SIG-M5 treated with dmso at 0.1 percent for 504 hours (cell line): Measurements from ENCODE around the gene CXCL5.
"Not testable (repeated sequence)": the region's sequence is repeated elsewhere in the genome, so short reads cannot be mapped to it uniquely, and the experiment has no call there.

ENCODE experiments used
- DNase-seq: peaks from one replicate; lab custom pipeline; 2025; ENCODE audit not compliant: unreplicated experiment; lab: John Stamatoyannopoulos, UW

Gene CXCL5

DNA sequence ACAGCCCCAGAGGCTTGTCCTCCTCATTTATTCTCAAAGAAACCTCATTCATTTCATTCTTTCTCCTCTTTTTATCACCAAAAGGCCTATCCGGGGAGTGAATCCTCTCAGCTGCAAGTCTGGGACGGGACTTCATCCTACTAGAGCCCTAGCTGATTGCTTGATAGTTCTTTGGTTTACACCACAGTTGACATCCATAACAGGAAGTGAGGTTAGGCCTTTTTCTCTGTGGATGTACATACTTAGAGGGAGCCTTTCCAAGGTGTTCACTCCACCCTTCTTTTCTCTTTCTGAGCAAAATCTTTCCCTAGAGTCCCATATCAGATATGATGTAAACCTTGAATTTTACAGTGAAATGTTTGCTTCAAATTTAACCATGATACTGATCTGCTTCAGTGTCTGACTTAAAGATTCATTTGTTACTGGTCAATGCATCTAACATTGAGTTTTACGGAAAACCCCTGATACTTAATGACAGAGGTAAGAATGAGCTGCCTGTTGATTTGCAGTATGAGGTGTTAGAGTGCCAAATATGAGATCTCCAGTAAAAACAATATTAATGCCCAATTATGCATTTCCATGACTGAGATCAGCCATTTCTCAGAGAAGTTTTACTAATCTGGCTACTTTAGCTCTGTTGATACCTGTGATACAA, 16.8 kb upstream of the CXCL5 start:
- no peak for DNase-seq

DNA sequence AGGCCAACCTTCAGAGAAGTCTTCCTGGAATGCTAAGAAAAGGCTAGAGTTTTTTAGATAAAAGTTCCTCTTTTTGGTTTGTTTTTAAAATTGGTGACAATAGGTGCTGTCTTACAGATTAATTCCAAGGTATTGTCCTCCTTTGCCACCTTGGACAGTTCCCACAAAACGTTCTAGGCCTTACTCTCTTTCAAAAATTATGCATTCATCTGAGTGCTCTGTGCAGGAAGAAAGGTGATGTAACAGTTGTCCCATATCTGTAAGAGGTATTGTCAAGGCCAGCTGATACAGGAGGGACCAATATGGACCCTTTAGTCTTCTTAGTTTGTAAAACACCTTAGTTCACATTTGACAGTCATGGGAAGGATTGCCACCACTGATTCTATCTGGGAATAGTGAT, 15.9 kb upstream of the CXCL5 start:
- no peak for DNase-seq

- no peak for DNase-seq
Observed at GRCh38 chr4:74013264-74013663, 14.8 kb upstream of the CXCL5 start.

DNA sequence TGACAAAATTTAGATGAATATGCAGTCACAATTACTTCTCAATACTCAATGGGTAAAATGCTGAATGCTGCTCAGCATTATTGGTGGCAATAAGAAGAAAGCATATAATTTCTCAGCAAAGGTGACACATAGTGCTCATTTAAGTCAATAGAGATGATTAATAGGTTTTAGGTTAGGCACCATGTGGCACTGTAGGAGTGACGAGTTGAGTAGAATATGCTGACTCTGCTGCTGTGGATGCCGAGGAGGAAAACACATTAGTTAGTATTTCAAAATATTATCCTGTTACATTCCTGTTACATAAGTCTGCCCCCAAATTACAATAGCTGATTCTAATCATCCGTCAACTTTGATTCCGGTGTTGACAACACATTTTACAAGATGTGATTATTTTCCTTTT, 13.7 kb upstream of the CXCL5 start:
- no peak for DNase-seq

DNA sequence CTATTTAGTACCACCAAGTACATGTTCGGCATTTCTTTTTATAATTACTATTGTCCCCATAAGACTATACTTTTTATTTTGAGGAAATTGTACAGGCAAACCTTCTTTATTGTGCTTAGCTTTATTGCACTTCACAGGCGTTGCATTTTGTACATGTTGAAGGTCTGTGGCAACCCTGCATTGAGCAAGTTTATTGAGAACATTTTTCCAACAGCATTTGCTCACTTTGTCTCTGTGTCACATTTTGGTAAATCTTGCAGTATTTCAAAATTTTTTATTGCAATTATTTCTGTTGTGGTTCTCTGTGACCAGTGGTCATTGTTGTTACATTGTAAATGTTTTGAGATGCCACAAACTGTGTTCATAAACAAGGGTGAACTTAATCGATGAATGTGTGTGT, 10.8 kb upstream of the CXCL5 start:
- DNase-seq = no peak

- DNase-seq = no peak
Observed at GRCh38 chr4:74006009-74006476, 7.6 kb upstream of the CXCL5 start.

- no peak for DNase-seq
Observed at GRCh38 chr4:74005528-74005927, 7.1 kb upstream of the CXCL5 start.

GRCh38 chr4:74004668-74005067, 6.2 kb upstream of the CXCL5 start:
- no peak for DNase-seq

GRCh38 chr4:74000301-74000700, 1.8 kb upstream of the CXCL5 start:
- no peak for DNase-seq

- no peak for DNase-seq
Observed at GRCh38 chr4:73992050-73992449, 6.4 kb downstream of the CXCL5 start.

DNA sequence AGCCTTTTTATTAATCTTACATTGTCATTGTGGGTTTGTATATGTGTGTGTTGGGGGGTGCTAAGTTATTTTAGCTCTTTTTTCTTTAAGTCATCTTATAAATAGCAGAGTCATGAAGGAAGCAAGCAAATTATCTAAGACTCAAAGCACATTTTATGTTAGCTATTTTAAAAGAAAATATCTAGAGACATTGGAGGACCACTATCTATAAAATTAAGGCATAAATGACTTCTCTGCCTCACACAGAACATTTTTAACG, 6.8 kb downstream of the CXCL5 start:
- DNase-seq = no peak

- DNase-seq = no peak
Observed at GRCh38 chr4:73990988-73991741, 7.3 kb downstream of the CXCL5 start.

GRCh38 chr4:73989928-73990327, 8.5 kb downstream of the CXCL5 start:
- DNase-seq = no peak

- DNase-seq = no peak
Observed at GRCh38 chr4:73989031-73989430, 9.4 kb downstream of the CXCL5 start.

DNA sequence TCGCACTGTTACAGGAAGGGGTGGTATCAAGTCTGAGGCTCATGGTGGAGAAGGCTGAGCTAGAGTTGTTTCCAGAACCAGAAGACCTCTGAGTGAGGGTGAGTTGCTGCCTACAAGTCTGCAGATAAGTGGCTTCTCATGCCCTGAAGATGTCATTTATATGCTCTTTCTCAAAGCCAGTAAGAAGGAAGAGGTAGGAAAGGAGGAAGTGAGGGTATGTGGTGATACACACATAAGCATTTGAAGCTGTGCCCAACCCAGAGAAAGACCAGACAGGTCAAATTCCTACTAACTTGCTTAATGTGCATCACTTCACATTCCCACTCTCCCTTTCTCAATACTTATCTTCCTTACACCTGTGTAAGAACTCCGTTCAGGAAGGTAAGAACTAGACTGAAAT, 10.4 kb downstream of the CXCL5 start, which contains the start of gene PPBP:
PPBP (minus strand) TSS at position 130 of the 400 bp plus-strand sequence; CDS start at position 43, 87 bp downstream.
- DNase-seq = no peak

DNA sequence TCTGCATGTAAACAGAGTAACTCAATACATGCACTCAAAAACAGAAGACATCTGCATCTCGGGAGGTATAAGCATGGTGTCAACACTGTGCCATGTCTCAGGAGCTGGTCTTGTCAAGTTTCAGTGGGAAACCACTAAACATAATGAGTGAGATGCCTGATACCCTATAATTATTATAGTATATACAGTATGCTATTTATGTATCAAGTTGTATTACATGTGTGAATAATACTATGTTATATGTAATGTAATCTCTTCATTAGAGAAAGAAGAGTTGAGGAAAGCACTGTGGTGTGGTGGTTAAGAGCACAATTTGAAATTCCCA, 13.0 kb downstream of the CXCL5 start:
- DNase-seq = no peak

DNA sequence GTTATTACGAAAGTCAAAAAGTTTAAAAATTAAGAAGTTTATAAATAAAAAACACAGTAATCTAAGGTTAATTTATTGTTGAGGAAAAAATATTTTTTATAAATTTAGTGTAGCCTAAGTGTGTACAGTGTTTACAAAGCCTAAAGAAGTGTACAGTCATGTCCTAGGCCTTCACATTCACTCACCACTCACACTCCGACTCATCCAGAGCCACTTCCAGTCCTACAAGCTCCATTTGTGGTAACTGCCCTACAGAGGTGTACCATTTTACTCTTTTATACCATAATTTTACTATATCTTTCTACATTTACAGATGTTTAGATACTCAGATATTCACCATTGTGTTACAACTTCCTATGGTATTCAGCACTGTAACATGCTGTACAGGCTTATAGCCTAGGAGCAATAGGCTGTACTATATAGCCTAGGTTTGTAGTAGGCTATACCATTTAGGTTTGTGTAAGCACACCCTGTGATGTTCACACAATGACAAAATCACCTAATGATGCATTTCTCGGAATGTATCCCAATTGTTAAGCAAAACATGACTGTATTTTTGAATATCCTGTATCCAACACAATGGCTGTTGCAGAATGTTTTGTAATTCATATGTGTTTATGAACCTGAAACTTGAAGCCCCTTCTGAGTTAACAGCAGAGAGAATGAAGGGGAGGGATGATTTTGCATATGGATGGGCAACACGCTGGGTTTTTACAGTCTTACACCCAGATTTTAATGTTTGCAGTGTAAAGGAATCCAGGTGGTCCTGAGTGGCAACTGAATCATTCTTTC, 13.5 kb downstream of the CXCL5 start:
- no peak for DNase-seq

DNA sequence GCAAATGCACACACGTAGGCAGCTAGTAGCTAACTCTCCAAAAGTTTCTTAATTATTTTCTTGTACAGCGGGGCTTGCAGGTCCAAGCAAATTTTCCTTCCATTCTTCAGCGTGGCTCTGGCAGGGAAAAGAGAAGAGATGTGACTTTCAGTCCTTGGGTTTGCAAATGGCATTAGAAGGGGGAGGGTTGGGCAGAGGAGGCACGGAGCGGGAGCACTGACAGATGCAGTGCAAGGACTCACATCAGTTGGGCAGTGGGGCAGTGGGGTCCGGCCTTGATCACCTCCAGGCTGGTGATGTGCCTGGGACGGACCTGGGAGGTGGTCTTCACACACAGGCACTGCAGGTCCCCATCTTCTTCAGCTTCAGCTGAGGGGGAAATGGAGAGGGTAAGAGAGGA, 17.3 kb downstream of the CXCL5 start:
- DNase-seq = not testable (repeated sequence)

- DNase-seq = no peak
Observed at GRCh38 chr4:73979407-73979957, 19.0 kb downstream of the CXCL5 start.

GRCh38 chr4:73978886-73979285, 19.6 kb downstream of the CXCL5 start:
- no peak for DNase-seq

DNA sequence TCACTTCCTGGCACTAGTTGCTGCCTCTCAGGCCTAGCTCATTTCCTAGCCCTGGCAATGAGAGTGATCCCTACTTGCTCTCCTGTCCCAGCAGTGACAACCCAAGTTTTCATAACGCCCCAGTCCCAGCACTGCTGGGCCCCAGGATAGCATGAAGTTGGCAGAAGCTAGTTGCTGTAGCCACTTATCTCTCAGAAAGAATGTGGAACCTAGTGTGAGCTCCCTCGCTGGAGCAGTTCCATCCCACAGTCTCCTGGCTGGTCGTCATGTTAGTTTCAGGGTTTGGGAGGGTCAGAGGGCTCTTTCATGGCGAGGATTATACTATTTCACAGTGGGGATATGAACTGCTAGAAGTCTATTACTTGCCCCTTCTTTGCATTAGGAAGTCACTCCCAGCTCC, 21.8 kb downstream of the CXCL5 start:
- DNase-seq = no peak

DNA sequence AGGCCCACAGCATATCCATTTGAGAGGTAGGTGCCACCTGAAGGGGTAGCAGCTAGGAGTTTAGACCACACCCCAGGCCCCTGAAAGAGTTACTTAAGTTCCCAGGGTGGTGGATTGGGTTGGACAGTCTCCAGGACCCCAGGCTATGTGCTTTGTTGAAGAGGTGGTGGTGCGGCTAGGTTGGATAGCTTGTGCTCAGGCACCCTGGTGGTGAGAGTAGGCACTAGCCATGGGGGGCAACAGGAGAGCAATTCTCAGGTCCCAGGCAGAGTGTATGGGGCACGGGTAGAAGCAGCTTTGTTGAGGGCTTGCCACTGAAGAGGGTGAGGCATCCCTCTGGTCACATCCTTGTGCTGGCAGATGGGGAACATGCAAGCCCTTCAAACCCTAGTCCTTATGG, 22.3 kb downstream of the CXCL5 start:
- DNase-seq = no peak
